IPS-18a (cell line): ENCODE data around the gene CEACAM1.
"Not testable (repeated sequence)": the region's sequence is repeated elsewhere in the genome, so short reads cannot be mapped to it uniquely, and the experiment has no call there.

Source experiments
- H3K27ac ChIP-seq: one replicate; pipeline ENCODE4 v1.5.1; 2013; ENCODE audit warnings: low read length
- H3K27me3 ChIP-seq: one replicate; pipeline ENCODE4 v1.6.1; 2013; ENCODE audit warnings: mild to moderate bottlenecking, low read length; ENCODE audit not compliant: control insufficient read depth, insufficient read depth
- H3K36me3 ChIP-seq: one replicate; pipeline ENCODE4 v1.6.1; 2013; ENCODE audit warnings: low read depth, low read length; ENCODE audit not compliant: control insufficient read depth
- H3K4me1 ChIP-seq: one replicate; pipeline ENCODE4 v1.6.1; 2013; ENCODE audit warnings: low read depth, low read length; ENCODE audit not compliant: control insufficient read depth
- H3K4me3 ChIP-seq: one replicate; pipeline ENCODE4 v1.5.1; 2013; ENCODE audit warnings: low read length
- H3K9ac ChIP-seq: one replicate; pipeline ENCODE4 v1.6.1; 2013; ENCODE audit warnings: mild to moderate bottlenecking, low read length, moderate library complexity
- H3K9me3 ChIP-seq: one replicate; pipeline ENCODE4 v1.6.1; 2013; ENCODE audit warnings: low read depth, low read length; ENCODE audit not compliant: control insufficient read depth

Gene CEACAM1

GRCh38 chr19:42558450-42559150 lies 30.3 kb upstream of the CEACAM1 start:
- no peaks in the 10 kb centered on the region for H3K36me3 ChIP-seq
- no peaks in the 10 kb centered on the region for H3K9me3 ChIP-seq
- H3K9ac ChIP-seq, result no peak overlapping the region
- H3K4me3 ChIP-seq, result no peak overlapping the region
- H3K4me1 ChIP-seq, result peaks cover 22% of the 10 kb centered on the region
- no peaks in the 10 kb centered on the region for H3K27me3 ChIP-seq
- no peak overlapping the region for H3K27ac ChIP-seq

- not testable (repeated sequence) for H3K27ac ChIP-seq, H3K36me3 ChIP-seq, H3K4me3 ChIP-seq, H3K9ac ChIP-seq, H3K27me3 ChIP-seq, H3K9me3 ChIP-seq
- peaks cover 28% of the 10 kb centered on the region for H3K4me1 ChIP-seq
Observed at GRCh38 chr19:42557386-42557871, 29.1 kb upstream of the CEACAM1 start.

- Histone ChIP-seq H3K9ac (no peak overlapping the region), H3K27ac (no peak overlapping the region), H3K27me3 (no peaks in the 10 kb centered on the region), H3K4me1 (peaks cover 28% of the 10 kb centered on the region), H3K9me3 (no peaks in the 10 kb centered on the region), H3K4me3 (no peak overlapping the region), H3K36me3 (no peaks in the 10 kb centered on the region)
Observed at GRCh38 chr19:42555801-42556200, 27.5 kb upstream of the CEACAM1 start.

GRCh38 chr19:42555317-42555716 lies 27.0 kb upstream of the CEACAM1 start:
- no peak overlapping the region for H3K4me3 ChIP-seq
- H3K36me3 ChIP-seq, result no peaks in the 10 kb centered on the region
- H3K4me1 ChIP-seq, result peaks cover 28% of the 10 kb centered on the region
- no peaks in the 10 kb centered on the region for H3K27me3 ChIP-seq
- no peak overlapping the region for H3K9ac ChIP-seq
- no peaks in the 10 kb centered on the region for H3K9me3 ChIP-seq
- no peak overlapping the region for H3K27ac ChIP-seq

GRCh38 chr19:42554046-42554575 lies 25.8 kb upstream of the CEACAM1 start:
- H3K4me1 ChIP-seq, result peaks cover 20% of the 10 kb centered on the region
- H3K9ac ChIP-seq, result no peak overlapping the region
- H3K27me3 ChIP-seq, result no peaks in the 10 kb centered on the region

GRCh38 chr19:42553292-42554045 lies 25.2 kb upstream of the CEACAM1 start:
- no peaks in the 10 kb centered on the region for H3K36me3 ChIP-seq
- no peak overlapping the region for H3K9ac ChIP-seq
- H3K27ac ChIP-seq, result no peak overlapping the region
- H3K9me3 ChIP-seq, result no peaks in the 10 kb centered on the region
- no peak overlapping the region for H3K4me3 ChIP-seq
- peaks cover 14% of the 10 kb centered on the region for H3K4me1 ChIP-seq
- H3K27me3 ChIP-seq, result no peaks in the 10 kb centered on the region

More at GRCh38 chr19:42554046-42554575, 25.8 kb upstream of the CEACAM1 start:
- Histone ChIP-seq H3K36me3 (no peaks in the 10 kb centered on the region), H3K27ac (no peak overlapping the region), H3K9me3 (no peaks in the 10 kb centered on the region), H3K4me3 (no peak overlapping the region)

GRCh38 chr19:42552086-42553065 lies 24.1 kb upstream of the CEACAM1 start:
- Histone ChIP-seq H3K4me1 (peaks cover 11% of the 10 kb centered on the region), H3K4me3 (no peak overlapping the region), H3K9ac (no peak overlapping the region), H3K9me3 (no peaks in the 10 kb centered on the region), H3K27ac (no peak overlapping the region), H3K36me3 (no peaks in the 10 kb centered on the region), H3K27me3 (no peaks in the 10 kb centered on the region)

GRCh38 chr19:42550521-42550920 lies 22.2 kb upstream of the CEACAM1 start:
- H3K9ac ChIP-seq, H3K4me1 ChIP-seq, H3K9me3 ChIP-seq, H3K27me3 ChIP-seq, H3K27ac ChIP-seq, H3K4me3 ChIP-seq, H3K36me3 ChIP-seq: not testable (repeated sequence)

- not testable (repeated sequence) for H3K36me3 ChIP-seq, H3K9ac ChIP-seq, H3K9me3 ChIP-seq, H3K27me3 ChIP-seq, H3K27ac ChIP-seq, H3K4me1 ChIP-seq, H3K4me3 ChIP-seq
Observed at GRCh38 chr19:42549067-42549466, 20.8 kb upstream of the CEACAM1 start.

- Histone ChIP-seq H3K4me1 (peaks cover 5% of the 10 kb centered on the region), H3K27ac (no peak overlapping the region), H3K9me3 (no peaks in the 10 kb centered on the region), H3K36me3 (no peaks in the 10 kb centered on the region), H3K27me3 (no peaks in the 10 kb centered on the region), H3K4me3 (no peak overlapping the region), H3K9ac (no peak overlapping the region)
Observed at GRCh38 chr19:42548552-42548951, 20.3 kb upstream of the CEACAM1 start.

GRCh38 chr19:42547929-42548328 lies 19.6 kb upstream of the CEACAM1 start:
- Histone ChIP-seq H3K36me3 (no peaks in the 10 kb centered on the region), H3K4me1 (peaks cover under 1% of the 10 kb centered on the region), H3K27me3 (no peaks in the 10 kb centered on the region), H3K27ac (no peak overlapping the region), H3K9me3 (no peaks in the 10 kb centered on the region), H3K4me3 (no peak overlapping the region), H3K9ac (no peak overlapping the region)
